Vagina (tissue), 2 donors: ENCODE measurements around the gene PRR11.

Experiments used
- CTCF ChIP-seq, 3 experiments: fragments of 450-650 bp in 2 of 3; fragments of 200-600 bp in 1 of 3; sonication (generic) in 1 of 3; IDR thresholded peaks; one replicate each; pipeline ENCODE4 v1.5.1; 2017 to 2019; ENCODE audit warnings: antibody characterized with exemption in 3 of 3, mild to moderate bottlenecking in 2 of 3, moderate library complexity in 2 of 3
- POLR2A ChIP-seq, 2 donors: fragments of 450-650 bp; IDR thresholded peaks; one replicate each; pipeline ENCODE4 v1.6.1; 2017; ENCODE audit warnings: antibody characterized with exemption in 2 of 2, mild to moderate bottlenecking in 2 of 2, moderate library complexity in 2 of 2
- POLR2AphosphoS5 ChIP-seq, 2 donors: sonication (generic); formaldehyde crosslinking; IDR thresholded peaks; one replicate each; pipeline ENCODE4 v1.9.0; 2017; ENCODE audit warnings: antibody characterized with exemption in 2 of 2, mild to moderate bottlenecking in 2 of 2, low read depth in 1 of 2; ENCODE audit not compliant: insufficient read depth in 1 of 2

- no peak for TF ChIP-seq POLR2AphosphoS5 (IDR thresholded peaks at IDR 0.05; ENCODE audit: insufficient read depth in 1 of 2, low read depth in 1 of 2)
- no peak for TF ChIP-seq CTCF (IDR thresholded peaks at IDR 0.05)
- no peak for TF ChIP-seq POLR2A (IDR thresholded peaks at IDR 0.05)
These were observed 28.6 kb upstream of the PRR11 start for GRCh38 chr17:59126809-59127417.
